ENCODE measurements around the gene GTF2H4.
"Not testable (repeated sequence)": the region's sequence is repeated elsewhere in the genome, so short reads cannot be mapped to it uniquely, and the experiment has no call there.

DNA sequence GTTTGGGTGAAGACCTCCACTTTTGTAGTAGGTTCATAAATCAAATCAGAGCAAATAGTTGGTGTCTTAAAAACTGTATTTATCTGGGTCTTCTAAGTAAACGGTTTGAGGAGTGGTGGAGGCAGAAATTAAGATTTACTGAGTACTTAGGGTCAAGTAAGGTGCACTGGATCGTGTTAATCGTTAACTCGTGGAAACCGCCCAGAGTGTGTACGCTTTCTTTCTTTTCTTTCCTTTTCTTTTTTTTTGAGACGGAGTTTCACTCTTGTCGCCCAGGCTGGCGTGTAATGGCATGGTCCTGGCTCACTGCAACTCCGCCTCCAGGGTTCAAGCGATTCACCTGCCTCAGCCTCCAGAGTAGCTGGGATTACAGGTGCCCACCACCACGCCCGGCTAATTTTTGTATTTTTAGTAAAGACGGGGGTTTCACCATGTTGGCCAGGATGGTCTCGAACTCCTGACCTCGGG, 683 bp upstream of the GTF2H4 start:
- TF ChIP-seq EZH2phosphoT487 (IDR thresholded peaks at IDR 0.05; ENCODE audit: borderline replicate concordance): not testable (repeated sequence)
- TF ChIP-seq, protein P1, sequence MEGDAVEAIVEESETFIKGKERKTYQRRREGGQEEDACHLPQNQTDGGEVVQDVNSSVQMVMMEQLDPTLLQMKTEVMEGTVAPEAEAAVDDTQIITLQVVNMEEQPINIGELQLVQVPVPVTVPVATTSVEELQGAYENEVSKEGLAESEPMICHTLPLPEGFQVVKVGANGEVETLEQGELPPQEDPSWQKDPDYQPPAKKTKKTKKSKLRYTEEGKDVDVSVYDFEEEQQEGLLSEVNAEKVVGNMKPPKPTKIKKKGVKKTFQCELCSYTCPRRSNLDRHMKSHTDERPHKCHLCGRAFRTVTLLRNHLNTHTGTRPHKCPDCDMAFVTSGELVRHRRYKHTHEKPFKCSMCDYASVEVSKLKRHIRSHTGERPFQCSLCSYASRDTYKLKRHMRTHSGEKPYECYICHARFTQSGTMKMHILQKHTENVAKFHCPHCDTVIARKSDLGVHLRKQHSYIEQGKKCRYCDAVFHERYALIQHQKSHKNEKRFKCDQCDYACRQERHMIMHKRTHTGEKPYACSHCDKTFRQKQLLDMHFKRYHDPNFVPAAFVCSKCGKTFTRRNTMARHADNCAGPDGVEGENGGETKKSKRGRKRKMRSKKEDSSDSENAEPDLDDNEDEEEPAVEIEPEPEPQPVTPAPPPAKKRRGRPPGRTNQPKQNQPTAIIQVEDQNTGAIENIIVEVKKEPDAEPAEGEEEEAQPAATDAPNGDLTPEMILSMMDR (conservative IDR thresholded peaks at IDR 0.05; ENCODE audit: low read length): not testable (repeated sequence)

All from Loucy (cell line).